HFFc6 (cell line): ENCODE measurements around the gene PSMD2. TPM values are rescaled to one million over a fixed set of nuclear protein-coding genes. Genes with fewer than 3 reads are reported as not detected.
"Not testable (repeated sequence)": the region's sequence is repeated elsewhere in the genome, so short reads cannot be mapped to it uniquely, and the experiment has no call there.

ENCODE experiments used
- DNase-seq: peaks from one replicate; pipeline ENCODE4 v3.0.0-alpha.2; 2018
- H3K27ac Mint-ChIP-seq: 2 replicates; pipeline ENCODE4 v1.8.0; 2020; ENCODE audit warnings: mild to moderate bottlenecking, mixed read lengths
- H3K27me3 Mint-ChIP-seq: 2 replicates; pipeline ENCODE4 v1.8.0; 2021; ENCODE audit warnings: mild to moderate bottlenecking, moderate library complexity, mixed read lengths; ENCODE audit not compliant: insufficient read depth
- H3K36me3 Mint-ChIP-seq: 2 replicates; pipeline ENCODE4 v1.8.0; 2021; ENCODE audit warnings: low read depth, mixed read lengths
- H3K4me1 Mint-ChIP-seq: 2 replicates; pipeline ENCODE4 v1.8.0; 2020; ENCODE audit warnings: low read depth, mixed read lengths
- H3K4me3 Mint-ChIP-seq: 2 replicates; pipeline ENCODE4 v1.8.0; 2020; ENCODE audit warnings: mild to moderate bottlenecking, moderate library complexity, mixed read lengths
- H3K9me3 Mint-ChIP-seq: 2 replicates; pipeline ENCODE4 v1.8.0; 2020; ENCODE audit warnings: mild to moderate bottlenecking, mixed read lengths
- total RNA-seq, 6 experiments: library from RNA; stranded (reverse); fragmentation: NEBNext Ultra II Directional; extraction: Animal tissue kit (Norgen Biotek cat#: 25700); gene quantifications; 2 replicates in 1 of 6; 3 replicates in 5 of 6; pipeline ENCODE4 v1.2.3, GENCODE V29; 2021
- TF ChIP-seq, protein P1 (sequence below): fragments of 200-600 bp; sonication (generic); IDR thresholded peaks from 2 replicates; pipeline ENCODE4 v1.5.0; 2021; ENCODE audit warnings: antibody characterized with exemption, mild to moderate bottlenecking

Gene PSMD2
- total RNA-seq, 6 experiments from 2014 or later: 620 to 777 (median 730) TPM

DNA sequence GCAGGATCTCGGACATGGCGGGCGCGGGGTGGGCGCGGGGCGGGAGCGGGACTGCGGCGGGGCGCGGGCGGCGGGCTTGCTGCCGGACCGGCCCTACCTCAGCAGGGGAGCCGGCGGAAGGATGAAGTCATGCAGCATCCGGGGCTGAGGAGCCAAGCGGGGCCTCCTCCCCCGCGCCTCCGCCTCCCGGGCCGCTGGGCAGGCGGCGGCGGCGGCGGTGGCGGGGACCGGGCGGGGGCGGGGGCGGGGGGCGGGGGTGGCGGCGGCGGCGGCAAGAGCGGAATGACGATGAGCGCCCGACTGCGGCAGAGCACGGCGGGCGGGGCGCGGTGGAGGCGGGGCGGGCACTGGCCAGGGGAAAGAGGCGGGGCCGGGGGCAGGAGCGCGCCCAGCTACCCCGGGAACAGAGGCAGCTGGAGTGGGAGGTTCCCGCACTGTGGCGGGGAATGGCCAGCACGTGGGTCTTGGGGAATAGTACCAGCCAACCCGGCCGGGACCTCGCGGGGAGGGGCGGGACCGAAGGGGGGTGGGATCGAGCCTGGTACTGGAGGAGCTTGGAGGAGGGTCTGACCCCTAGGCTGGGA, 37.7 kb upstream of the PSMD2 start, which contains the start of gene CAMK2N2:
CAMK2N2 (minus strand) TSS at position 284 of the 584 bp plus-strand sequence; CDS start at position 16, 268 bp downstream.
- peak within 1 kb of the TSS; percentile 87 for H3K4me3 Mint-ChIP-seq
- no peaks in the 10 kb centered on the region for H3K9me3 Mint-ChIP-seq
- no peaks in the 10 kb centered on the region for H3K36me3 Mint-ChIP-seq
- TF ChIP-seq, protein P1, sequence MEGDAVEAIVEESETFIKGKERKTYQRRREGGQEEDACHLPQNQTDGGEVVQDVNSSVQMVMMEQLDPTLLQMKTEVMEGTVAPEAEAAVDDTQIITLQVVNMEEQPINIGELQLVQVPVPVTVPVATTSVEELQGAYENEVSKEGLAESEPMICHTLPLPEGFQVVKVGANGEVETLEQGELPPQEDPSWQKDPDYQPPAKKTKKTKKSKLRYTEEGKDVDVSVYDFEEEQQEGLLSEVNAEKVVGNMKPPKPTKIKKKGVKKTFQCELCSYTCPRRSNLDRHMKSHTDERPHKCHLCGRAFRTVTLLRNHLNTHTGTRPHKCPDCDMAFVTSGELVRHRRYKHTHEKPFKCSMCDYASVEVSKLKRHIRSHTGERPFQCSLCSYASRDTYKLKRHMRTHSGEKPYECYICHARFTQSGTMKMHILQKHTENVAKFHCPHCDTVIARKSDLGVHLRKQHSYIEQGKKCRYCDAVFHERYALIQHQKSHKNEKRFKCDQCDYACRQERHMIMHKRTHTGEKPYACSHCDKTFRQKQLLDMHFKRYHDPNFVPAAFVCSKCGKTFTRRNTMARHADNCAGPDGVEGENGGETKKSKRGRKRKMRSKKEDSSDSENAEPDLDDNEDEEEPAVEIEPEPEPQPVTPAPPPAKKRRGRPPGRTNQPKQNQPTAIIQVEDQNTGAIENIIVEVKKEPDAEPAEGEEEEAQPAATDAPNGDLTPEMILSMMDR: no peak
- H3K27me3 Mint-ChIP-seq: peaks cover 24% of the 10 kb centered on the region
- H3K27ac Mint-ChIP-seq: no peak within 1 kb of the TSS
- H3K4me1 Mint-ChIP-seq: peaks cover 14% of the 10 kb centered on the region
- peak; percentile 20 for DNase-seq

DNA sequence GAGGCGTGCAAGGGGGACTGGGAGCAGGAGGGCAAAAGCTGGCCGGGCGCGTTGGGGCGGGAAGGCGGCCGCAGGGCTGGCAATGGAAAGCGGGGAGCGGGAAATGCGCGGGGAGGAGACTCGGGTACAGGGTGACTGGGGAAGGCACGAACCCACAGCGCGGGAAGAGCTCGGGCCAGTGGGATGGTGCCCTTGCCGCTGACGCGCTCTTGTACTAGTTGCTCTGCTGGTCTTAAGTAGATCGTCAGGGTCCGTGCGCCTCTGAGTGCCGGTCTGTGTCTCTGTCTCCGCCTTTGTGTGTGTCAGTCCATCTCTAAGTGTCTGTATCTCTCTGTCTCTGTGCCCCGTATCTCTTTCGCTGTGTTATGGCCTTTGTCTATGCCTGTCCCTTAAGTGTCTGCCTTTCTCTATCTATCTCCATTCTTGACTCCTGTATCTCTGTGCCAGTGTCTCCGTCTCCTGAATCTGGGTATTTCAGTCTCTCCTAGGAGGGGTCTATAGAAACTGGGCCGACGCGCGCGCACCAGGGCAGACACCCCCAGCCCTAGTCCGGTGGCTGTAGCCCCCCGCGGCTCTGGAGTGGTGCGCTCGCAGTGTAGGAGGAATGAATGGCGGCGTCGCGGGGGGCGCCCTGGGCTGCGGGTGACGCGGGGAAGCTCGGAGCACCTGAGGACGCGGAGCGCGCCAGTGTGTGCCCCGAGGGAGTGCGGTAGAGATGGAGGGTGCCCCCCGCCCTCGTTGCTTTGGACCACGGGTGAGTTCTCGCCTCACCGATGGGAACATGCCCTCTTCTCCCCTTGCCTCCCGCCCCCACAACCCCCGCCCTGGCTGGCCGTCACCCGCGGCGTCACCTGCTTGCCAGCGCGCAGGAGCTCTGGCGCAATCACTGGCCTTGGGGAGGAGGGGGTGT, 36.9 kb upstream of the PSMD2 start:
- TF ChIP-seq, protein P1: no peak
- Mint-ChIP-seq H3K36me3 (no peaks in the 10 kb centered on the region), H3K4me1 (peaks cover 14% of the 10 kb centered on the region), H3K4me3 (peak overlapping the region; percentile 87), H3K9me3 (peaks cover under 1% of the 10 kb centered on the region; the same call in 1 of the 2 replicates), H3K27ac (no peak overlapping the region), H3K27me3 (peaks cover 24% of the 10 kb centered on the region)
- DNase-seq: no peak

DNA sequence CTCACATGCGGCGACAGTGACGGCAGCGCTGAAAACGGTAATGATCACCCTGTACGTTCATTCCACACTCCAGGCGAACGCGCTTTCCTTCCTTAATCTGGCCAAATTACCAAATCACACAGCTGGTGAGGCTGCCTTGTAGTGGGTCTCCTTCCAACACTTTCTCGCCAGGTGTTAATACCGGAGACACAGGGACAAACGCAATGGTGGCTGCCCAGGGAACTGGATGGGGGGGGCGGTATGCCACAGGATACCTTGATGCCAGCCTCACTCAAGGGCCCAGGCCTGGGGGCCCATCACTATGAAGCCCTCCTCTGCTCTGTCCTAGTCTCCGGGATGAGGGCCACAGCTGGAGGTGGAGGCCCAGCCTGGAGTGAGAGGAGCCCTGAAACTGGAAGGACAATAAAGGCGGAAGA, 36.3 kb upstream of the PSMD2 start:
- DNase-seq: no peak
- H3K9me3 Mint-ChIP-seq: peaks cover 4% of the 10 kb centered on the region; the same call in 1 of the 2 replicates
- no peaks in the 10 kb centered on the region for H3K36me3 Mint-ChIP-seq
- 0 out of 2 replicates have a peak overlapping the region, but pooled peaks have one; percentile 30 for H3K4me3 Mint-ChIP-seq
- TF ChIP-seq, protein P1: no peak
- no peak overlapping the region for H3K27ac Mint-ChIP-seq
- peaks cover 14% of the 10 kb centered on the region for H3K4me1 Mint-ChIP-seq
- H3K27me3 Mint-ChIP-seq: peaks cover 29% of the 10 kb centered on the region

DNA sequence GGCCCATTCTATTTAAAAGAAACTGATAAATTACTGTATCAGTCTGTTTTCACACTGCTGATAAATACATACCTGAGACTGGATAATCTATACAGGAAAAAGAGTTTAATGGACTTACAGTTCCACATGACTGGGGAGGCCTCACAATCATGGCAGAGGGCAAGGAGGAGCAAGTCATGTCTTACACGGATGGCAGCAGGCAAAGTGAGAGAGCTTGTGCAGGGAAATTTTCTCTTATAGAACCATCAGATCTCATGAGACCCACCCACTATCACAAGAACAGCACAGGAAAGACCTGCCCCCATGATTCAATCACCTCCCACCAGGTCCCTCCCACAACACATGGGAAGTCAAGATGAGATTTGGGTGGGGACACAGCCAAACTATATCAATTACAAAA, 31.8 kb upstream of the PSMD2 start:
- H3K4me3 Mint-ChIP-seq, H3K36me3 Mint-ChIP-seq, H3K4me1 Mint-ChIP-seq, H3K9me3 Mint-ChIP-seq, DNase-seq, H3K27ac Mint-ChIP-seq: not testable (repeated sequence)
- H3K27me3 Mint-ChIP-seq: peaks cover 38% of the 10 kb centered on the region

DNA sequence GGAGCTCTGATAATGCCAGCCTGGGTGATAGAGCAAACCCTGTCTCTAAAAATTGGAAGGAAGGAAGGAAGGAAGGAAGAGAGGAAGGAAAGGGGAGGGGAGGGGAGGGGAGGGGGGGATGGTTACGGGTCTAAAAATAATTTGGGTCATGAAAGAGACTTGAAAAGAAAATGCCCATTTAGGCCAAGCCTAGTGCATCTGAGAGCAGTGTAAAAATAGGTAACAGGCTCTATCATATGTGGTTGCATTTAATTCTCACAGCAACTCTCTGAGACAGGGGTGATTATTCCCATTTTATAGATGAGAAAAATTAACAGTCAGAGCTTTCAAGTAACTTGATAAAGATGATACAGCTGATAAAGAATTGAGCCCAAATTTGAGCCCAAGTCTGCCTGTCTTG, 26.8 kb upstream of the PSMD2 start:
- H3K27me3 Mint-ChIP-seq: peaks cover 39% of the 10 kb centered on the region
- peaks cover 2% of the 10 kb centered on the region; the same call in 1 of the 2 replicates for H3K9me3 Mint-ChIP-seq
- no peak overlapping the region for H3K4me3 Mint-ChIP-seq
- no peaks in the 10 kb centered on the region for H3K36me3 Mint-ChIP-seq
- TF ChIP-seq, protein P1: no peak
- H3K27ac Mint-ChIP-seq: no peak overlapping the region
- H3K4me1 Mint-ChIP-seq: no peaks in the 10 kb centered on the region
- DNase-seq: no peak

DNA sequence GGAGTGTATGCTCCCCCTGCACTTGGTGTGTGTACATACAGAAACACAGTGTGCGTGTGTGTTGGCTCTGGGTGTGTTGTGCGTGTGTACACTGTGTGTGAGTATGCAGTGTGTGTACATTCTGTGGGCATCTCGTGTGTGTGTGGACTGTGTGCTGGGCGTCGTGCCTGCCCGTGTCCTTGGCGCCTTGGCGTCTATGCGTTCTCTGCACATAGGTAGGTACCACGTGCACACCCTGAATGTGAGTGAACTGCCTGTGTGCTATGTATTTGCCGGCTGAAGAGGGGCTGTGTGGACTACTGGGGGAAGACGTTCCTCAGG, 23.7 kb upstream of the PSMD2 start:
- no peak overlapping the region for H3K27ac Mint-ChIP-seq
- H3K27me3 Mint-ChIP-seq: peaks cover 52% of the 10 kb centered on the region
- TF ChIP-seq, protein P1: no peak
- no peaks in the 10 kb centered on the region for H3K9me3 Mint-ChIP-seq
- no peaks in the 10 kb centered on the region for H3K36me3 Mint-ChIP-seq
- H3K4me1 Mint-ChIP-seq: no peaks in the 10 kb centered on the region
- no peak for DNase-seq
- H3K4me3 Mint-ChIP-seq: no peak overlapping the region
